Bronchial epithelial cell (primary cell): ENCODE measurements around the gene AP1S1. TPM values are rescaled to one million over a fixed set of nuclear protein-coding genes. Genes with fewer than 3 reads are reported as not detected.
"Not testable (repeated sequence)": the region's sequence is repeated elsewhere in the genome, so short reads cannot be mapped to it uniquely, and the experiment has no call there.

Experiments
- DNase-seq: peaks from one replicate; pipeline ENCODE4 v3.0.0-alpha.2; 2010; ENCODE audit warnings: low read depth
- FAIRE-seq: peaks from 2 replicates; lab custom pipeline; 2011; peaks lifted over from hg19 to GRCh38; lab: Jason Lieb, UNC
- H3K27me3 ChIP-seq: 2 replicates; pipeline ENCODE4 v1.5.1; 2011; ENCODE audit warnings: low read length; ENCODE audit not compliant: control insufficient read depth, insufficient read depth
- H3K36me3 ChIP-seq: 2 replicates; pipeline ENCODE4 v1.5.1; 2011; ENCODE audit warnings: low read length; ENCODE audit not compliant: control insufficient read depth, insufficient read depth
- H3K4me3 ChIP-seq: 2 replicates; pipeline ENCODE4 v1.5.1; 2011; ENCODE audit warnings: mild to moderate bottlenecking, low read depth, low read length, control low read depth
- total RNA-seq: library from RNA; depleted of rRNA; stranded (reverse); fragments of >200 nt; gene quantifications from 2 replicates; pipeline ENCODE4 v1.2.1, GENCODE V29; 2014
- TF ChIP-seq, protein P1 (sequence below): IDR thresholded peaks from 2 replicates; pipeline ENCODE4 v1.5.1; 2011; ENCODE audit warnings: mild to moderate bottlenecking, moderate library complexity, low read length, control low read depth, inconsistent platforms; ENCODE audit not compliant: insufficient read depth, severe bottlenecking

Gene AP1S1
- 176 and 192 TPM in 2 replicates for total RNA-seq

DNA sequence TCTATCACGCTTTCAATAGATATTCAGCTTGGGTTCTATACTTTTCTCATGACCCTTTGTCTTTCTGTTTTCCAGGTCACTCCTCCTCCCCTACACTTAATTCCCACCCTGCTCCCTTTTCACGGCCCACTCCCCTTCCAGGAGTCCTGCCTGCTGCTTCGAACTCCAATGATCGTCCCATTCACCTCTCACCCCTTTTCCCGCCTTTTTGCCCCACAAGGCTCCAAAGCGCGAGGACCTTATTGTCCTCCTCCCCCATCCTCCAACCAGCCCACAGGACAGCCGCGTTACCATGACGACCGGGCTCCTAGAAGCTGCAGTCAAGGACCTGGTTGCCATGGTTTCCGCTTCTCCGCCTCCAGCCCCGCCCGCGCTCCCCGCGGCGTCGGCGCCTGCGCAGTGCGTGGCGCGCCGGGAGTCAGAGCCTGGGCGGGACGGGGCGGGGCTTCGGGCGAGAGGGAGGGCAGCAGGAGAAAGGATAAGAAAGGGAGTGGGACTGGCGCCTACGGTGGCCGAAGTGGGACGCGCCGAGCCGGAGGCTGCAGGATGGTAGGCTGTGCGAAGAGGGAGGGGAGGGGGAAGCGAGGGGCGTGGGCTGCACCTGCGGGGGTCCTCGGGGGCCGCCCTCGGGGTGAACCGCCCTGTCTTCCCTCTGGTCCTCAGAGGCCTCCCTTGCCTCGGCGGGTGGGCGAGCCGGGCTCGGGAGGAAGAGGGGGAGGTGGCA is at the start of gene AP1S1:
TSS of gene AP1S1 (plus strand) at position 508 of the 724 bp plus-strand sequence. CDS start at position 547, 39 bp downstream.
- DNase-seq (peak; percentile 76), FAIRE-seq (no peak)
- TF ChIP-seq, protein P1, sequence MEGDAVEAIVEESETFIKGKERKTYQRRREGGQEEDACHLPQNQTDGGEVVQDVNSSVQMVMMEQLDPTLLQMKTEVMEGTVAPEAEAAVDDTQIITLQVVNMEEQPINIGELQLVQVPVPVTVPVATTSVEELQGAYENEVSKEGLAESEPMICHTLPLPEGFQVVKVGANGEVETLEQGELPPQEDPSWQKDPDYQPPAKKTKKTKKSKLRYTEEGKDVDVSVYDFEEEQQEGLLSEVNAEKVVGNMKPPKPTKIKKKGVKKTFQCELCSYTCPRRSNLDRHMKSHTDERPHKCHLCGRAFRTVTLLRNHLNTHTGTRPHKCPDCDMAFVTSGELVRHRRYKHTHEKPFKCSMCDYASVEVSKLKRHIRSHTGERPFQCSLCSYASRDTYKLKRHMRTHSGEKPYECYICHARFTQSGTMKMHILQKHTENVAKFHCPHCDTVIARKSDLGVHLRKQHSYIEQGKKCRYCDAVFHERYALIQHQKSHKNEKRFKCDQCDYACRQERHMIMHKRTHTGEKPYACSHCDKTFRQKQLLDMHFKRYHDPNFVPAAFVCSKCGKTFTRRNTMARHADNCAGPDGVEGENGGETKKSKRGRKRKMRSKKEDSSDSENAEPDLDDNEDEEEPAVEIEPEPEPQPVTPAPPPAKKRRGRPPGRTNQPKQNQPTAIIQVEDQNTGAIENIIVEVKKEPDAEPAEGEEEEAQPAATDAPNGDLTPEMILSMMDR: no peak
- Histone ChIP-seq H3K36me3 (peaks cover 17% of the 10 kb centered on the region), H3K27me3 (no peaks in the 10 kb centered on the region), H3K4me3 (peak within 1 kb of the TSS; percentile 93)

DNA sequence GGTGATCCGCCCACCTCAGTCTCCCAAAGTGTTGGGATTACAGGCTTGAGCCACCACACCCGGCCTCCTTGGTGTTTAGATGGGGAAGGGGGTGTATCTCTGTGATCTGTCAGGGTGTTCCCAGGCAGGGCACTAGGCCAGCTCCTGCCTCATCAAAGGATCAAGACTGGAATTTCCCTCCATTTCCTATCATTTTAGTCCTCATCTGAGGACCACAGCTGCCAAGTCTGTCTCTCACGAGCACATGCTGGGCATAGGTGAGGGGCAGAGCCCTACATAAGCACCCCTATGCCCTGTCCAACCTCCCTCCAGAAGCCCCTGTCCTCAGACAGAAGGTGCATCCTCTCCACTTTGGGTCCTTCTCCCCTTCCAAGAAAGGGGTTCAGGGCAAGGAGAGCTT is 49.5 kb upstream of the AP1S1 start:
- DNase-seq: no peak
- Histone ChIP-seq H3K4me3 (no peak overlapping the region), H3K36me3 (no peaks in the 10 kb centered on the region), H3K27me3 (no peaks in the 10 kb centered on the region)
- no peak for FAIRE-seq
- TF ChIP-seq, protein P1: no peak

DNA sequence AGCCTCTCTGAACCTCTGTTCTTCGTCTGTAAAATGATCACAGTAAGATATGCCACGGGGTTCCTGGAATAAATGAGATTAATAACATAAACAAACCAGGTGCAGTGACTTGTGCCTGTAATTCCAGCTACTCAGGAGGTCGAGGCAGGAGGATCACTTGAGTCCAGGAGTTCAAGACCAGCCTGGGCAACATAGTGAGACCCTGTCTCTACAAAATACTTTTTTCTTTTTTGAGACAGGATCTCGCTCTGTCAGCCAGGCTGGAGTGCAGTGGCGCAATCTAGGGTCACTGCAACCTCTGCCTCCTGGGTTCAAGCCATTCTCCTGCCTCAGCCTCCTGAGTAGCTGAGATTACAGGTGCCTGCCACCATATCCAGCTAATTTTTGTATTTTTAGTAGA is 49.0 kb upstream of the AP1S1 start:
- not testable (repeated sequence) for H3K4me3 ChIP-seq, DNase-seq, H3K27me3 ChIP-seq, FAIRE-seq, H3K36me3 ChIP-seq

DNA sequence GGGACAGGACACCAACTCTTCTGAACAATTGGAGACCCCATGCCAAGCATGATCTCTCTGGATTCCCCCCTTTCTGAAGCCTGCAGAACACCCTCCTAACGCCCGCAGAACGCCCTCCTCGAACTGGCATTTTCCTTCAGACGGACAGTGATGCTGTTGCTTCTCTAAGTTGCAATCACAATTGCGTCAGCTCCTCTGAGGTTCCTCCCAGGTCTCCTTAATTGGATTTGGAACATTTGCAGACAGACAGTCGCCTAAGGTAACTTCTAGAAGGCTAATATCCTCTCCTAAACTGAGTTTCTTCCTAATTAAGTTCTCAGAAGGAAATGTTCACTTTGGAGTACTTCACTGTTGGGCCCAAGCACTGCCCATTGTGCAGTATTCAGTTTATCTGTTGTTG is 47.9 kb upstream of the AP1S1 start:
- H3K4me3 ChIP-seq: no peak overlapping the region
- H3K36me3 ChIP-seq: no peaks in the 10 kb centered on the region
- no peaks in the 10 kb centered on the region for H3K27me3 ChIP-seq
- no peak for DNase-seq
- TF ChIP-seq, protein P1: no peak
- no peak for FAIRE-seq

DNA sequence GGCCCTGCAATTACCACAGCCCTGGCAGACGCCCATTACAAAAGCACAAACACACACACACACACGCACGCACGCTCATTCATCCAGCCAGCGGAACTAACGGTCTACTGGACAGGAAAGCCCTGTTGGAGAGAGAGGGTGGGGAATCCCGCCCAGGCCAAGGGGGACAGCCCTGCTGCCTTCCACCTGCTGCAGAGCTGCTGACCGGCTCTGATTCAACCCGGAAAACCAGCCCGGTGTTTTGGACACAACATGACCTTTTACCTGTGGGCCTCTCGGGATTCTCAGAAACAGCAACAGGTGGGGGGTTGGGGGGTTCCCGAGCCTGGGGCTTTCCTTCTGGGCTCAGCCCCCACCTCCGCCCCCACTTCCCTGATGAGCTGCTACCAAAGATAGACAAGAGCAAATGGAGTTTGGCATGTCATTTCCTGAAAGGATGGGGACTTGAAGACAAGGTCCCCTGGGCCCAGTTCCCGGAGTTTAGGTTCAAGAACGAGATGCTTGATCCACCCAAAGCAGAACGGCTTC is 45.9 kb upstream of the AP1S1 start:
- Histone ChIP-seq H3K27me3 (no peaks in the 10 kb centered on the region), H3K4me3 (no peak overlapping the region), H3K36me3 (no peaks in the 10 kb centered on the region)
- DNase-seq (no peak), FAIRE-seq (no peak)
- TF ChIP-seq, protein P1: no peak

DNA sequence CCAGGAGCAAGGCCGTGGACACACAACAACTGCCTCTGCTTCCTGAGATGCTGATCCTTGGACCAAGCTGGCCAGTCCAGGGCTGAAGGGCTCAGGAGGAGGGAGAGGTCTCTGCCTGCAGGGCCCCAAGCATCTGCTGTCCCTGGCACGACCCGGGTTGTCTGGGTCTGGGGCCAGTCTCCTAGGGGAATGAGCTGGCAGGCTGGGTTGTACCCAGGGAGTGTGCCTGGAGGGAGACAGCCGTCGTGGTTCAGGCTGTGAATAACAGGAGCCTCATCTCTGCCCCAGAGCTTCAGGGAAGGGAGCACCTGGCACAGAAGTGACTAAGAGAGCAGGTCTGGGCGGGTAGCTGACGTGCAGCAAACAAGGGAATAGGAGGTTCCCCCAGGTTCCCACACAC is 45.3 kb upstream of the AP1S1 start:
- DNase-seq (peak; percentile 98), FAIRE-seq (no peak)
- Histone ChIP-seq H3K4me3 (no peak overlapping the region), H3K27me3 (no peaks in the 10 kb centered on the region), H3K36me3 (no peaks in the 10 kb centered on the region)
- TF ChIP-seq, protein P1: no peak
